IPS-18c (cell line): ENCODE data around the gene PIKFYVE.

Experiments used
- H3K4me3 ChIP-seq: 2 replicates; pipeline ENCODE4 v1.7.0; 2013; ENCODE audit warnings: low read depth, mild to moderate bottlenecking, low read length, moderate library complexity; ENCODE audit not compliant: insufficient read depth
- H3K9me3 ChIP-seq: one replicate; pipeline ENCODE4 v1.6.1; 2013; ENCODE audit warnings: mild to moderate bottlenecking, low read length, moderate library complexity; ENCODE audit not compliant: control insufficient read depth, insufficient read depth

Gene PIKFYVE

GRCh38 chr2:208278549-208278948 lies 12.5 kb downstream of the PIKFYVE start:
- no peaks in the 10 kb centered on the region for H3K9me3 ChIP-seq
- H3K4me3 ChIP-seq: no peak overlapping the region

- H3K4me3 ChIP-seq: no peak overlapping the region
These were observed 13.2 kb downstream of the PIKFYVE start for GRCh38 chr2:208279236-208279635.

GRCh38 chr2:208280234-208280633 lies 14.2 kb downstream of the PIKFYVE start:
- Histone ChIP-seq H3K4me3 (no peak overlapping the region), H3K9me3 (no peaks in the 10 kb centered on the region)

More at GRCh38 chr2:208279236-208279635, 13.2 kb downstream of the PIKFYVE start:
- no peaks in the 10 kb centered on the region for H3K9me3 ChIP-seq

- Histone ChIP-seq H3K4me3 (no peak overlapping the region), H3K9me3 (no peaks in the 10 kb centered on the region)
These were observed 14.9 kb downstream of the PIKFYVE start for GRCh38 chr2:208280933-208281332.

GRCh38 chr2:208285853-208286252 lies 19.8 kb downstream of the PIKFYVE start:
- no peaks in the 10 kb centered on the region for H3K9me3 ChIP-seq

GRCh38 chr2:208294482-208295024 lies 28.5 kb downstream of the PIKFYVE start:
- H3K4me3 ChIP-seq: no peak overlapping the region
- H3K9me3 ChIP-seq: no peaks in the 10 kb centered on the region

More at GRCh38 chr2:208285853-208286252, 19.8 kb downstream of the PIKFYVE start:
- no peak overlapping the region for H3K4me3 ChIP-seq

- no peaks in the 10 kb centered on the region for H3K9me3 ChIP-seq
These were observed 29.8 kb downstream of the PIKFYVE start for GRCh38 chr2:208295834-208296233.

GRCh38 chr2:208296610-208297009 lies 30.6 kb downstream of the PIKFYVE start:
- no peak overlapping the region for H3K4me3 ChIP-seq
- no peaks in the 10 kb centered on the region for H3K9me3 ChIP-seq

More at GRCh38 chr2:208295834-208296233, 29.8 kb downstream of the PIKFYVE start:
- H3K4me3 ChIP-seq: no peak overlapping the region

- H3K4me3 ChIP-seq: no peak overlapping the region
- H3K9me3 ChIP-seq: no peaks in the 10 kb centered on the region
These were observed 31.9 kb downstream of the PIKFYVE start for GRCh38 chr2:208297961-208298360.

- no peak overlapping the region for H3K4me3 ChIP-seq
- no peaks in the 10 kb centered on the region for H3K9me3 ChIP-seq
These were observed 35.0 kb downstream of the PIKFYVE start for GRCh38 chr2:208300847-208301618.

- no peak overlapping the region for H3K4me3 ChIP-seq
- no peaks in the 10 kb centered on the region for H3K9me3 ChIP-seq
These were observed 38.1 kb downstream of the PIKFYVE start for GRCh38 chr2:208304157-208304556.

GRCh38 chr2:208304695-208305094 lies 38.6 kb downstream of the PIKFYVE start:
- Histone ChIP-seq H3K4me3 (no peak overlapping the region), H3K9me3 (no peaks in the 10 kb centered on the region)

GRCh38 chr2:208306291-208306690 lies 40.2 kb downstream of the PIKFYVE start:
- H3K9me3 ChIP-seq: no peaks in the 10 kb centered on the region
- no peak overlapping the region for H3K4me3 ChIP-seq

- H3K9me3 ChIP-seq: no peaks in the 10 kb centered on the region
- no peak overlapping the region for H3K4me3 ChIP-seq
These were observed 45.3 kb downstream of the PIKFYVE start for GRCh38 chr2:208311321-208311720.

- H3K4me3 ChIP-seq: no peak overlapping the region
These were observed 45.9 kb downstream of the PIKFYVE start for GRCh38 chr2:208311954-208312353.

GRCh38 chr2:208315081-208315788 lies 49.2 kb downstream of the PIKFYVE start:
- H3K4me3 ChIP-seq: no peak overlapping the region
- H3K9me3 ChIP-seq: no peaks in the 10 kb centered on the region

More at GRCh38 chr2:208311954-208312353, 45.9 kb downstream of the PIKFYVE start:
- no peaks in the 10 kb centered on the region for H3K9me3 ChIP-seq

- no peaks in the 10 kb centered on the region for H3K9me3 ChIP-seq
- H3K4me3 ChIP-seq: no peak overlapping the region
These were observed 52.1 kb downstream of the PIKFYVE start for GRCh38 chr2:208318127-208318526.

GRCh38 chr2:208319391-208319790 lies 53.3 kb downstream of the PIKFYVE start:
- H3K9me3 ChIP-seq: no peaks in the 10 kb centered on the region
- no peak overlapping the region for H3K4me3 ChIP-seq
